Activated T-helper 9 cell treated with anti-CD3 and anti-CD28 coated beads, Interleukin-2, amount 50 U/mL, for 16 hours (primary cell): ENCODE data around the gene AHI1.
"Not testable (repeated sequence)": the region's sequence is repeated elsewhere in the genome, so short reads cannot be mapped to it uniquely, and the experiment has no call there.

Source experiments
- DNase-seq: peaks from one replicate; pipeline ENCODE4 v3.0.0-alpha.2; 2020; ENCODE audit warnings: low read depth

AHI1 gene

GRCh38 chr6:135260612-135261011 is 236.9 kb downstream of the AHI1 start:
- no peak for DNase-seq

- DNase-seq: no peak
Observed at GRCh38 chr6:135258970-135259369, 238.6 kb downstream of the AHI1 start.

GRCh38 chr6:135257631-135258405 is 239.7 kb downstream of the AHI1 start:
- no peak for DNase-seq

GRCh38 chr6:135256866-135257265 is 240.7 kb downstream of the AHI1 start:
- DNase-seq: no peak

GRCh38 chr6:135254471-135254870 is 243.1 kb downstream of the AHI1 start:
- DNase-seq: no peak

GRCh38 chr6:135251498-135252441 is 245.8 kb downstream of the AHI1 start:
- no peak for DNase-seq

- no peak for DNase-seq
Observed at GRCh38 chr6:135250751-135251497, 246.6 kb downstream of the AHI1 start.

- DNase-seq: no peak
Observed at GRCh38 chr6:135250234-135250633, 247.3 kb downstream of the AHI1 start.

- not testable (repeated sequence) for DNase-seq
Observed at GRCh38 chr6:135246412-135247012, 251.0 kb downstream of the AHI1 start.

GRCh38 chr6:135244805-135245204 is 252.7 kb downstream of the AHI1 start:
- DNase-seq: no peak

GRCh38 chr6:135243871-135244796 is 253.4 kb downstream of the AHI1 start:
- no peak for DNase-seq

GRCh38 chr6:135240711-135241110 is 256.8 kb downstream of the AHI1 start:
- no peak for DNase-seq

- DNase-seq: no peak
Observed at GRCh38 chr6:135236732-135237131, 260.8 kb downstream of the AHI1 start.

GRCh38 chr6:135236319-135236718 is 261.2 kb downstream of the AHI1 start:
- DNase-seq: no peak

- DNase-seq: no peak
Observed at GRCh38 chr6:135235716-135236115, 261.8 kb downstream of the AHI1 start.

GRCh38 chr6:135234492-135234780 is 263.1 kb downstream of the AHI1 start:
- no peak for DNase-seq

GRCh38 chr6:135233686-135234491 is 263.7 kb downstream of the AHI1 start:
- no peak for DNase-seq
